Measurements from ENCODE around the gene TTYH1.

- no peak for TF ChIP-seq CTCF (IDR thresholded peaks at IDR 0.05)
- no peak for TF ChIP-seq POLR2A (IDR thresholded peaks at IDR 0.05)
Measured at GRCh38 chr19:54424660-54425381, 9.6 kb downstream of the TTYH1 start.
